HG03354 (cell line): ENCODE results near the gene TGM2.

Experiments used
- ATAC-seq: cut with Tn5 transposase; IDR thresholded peaks from one replicate; pipeline ENCODE4 v1.9.1; 2021; ENCODE audit warnings: mild to moderate bottlenecking; ENCODE audit not compliant: unreplicated experiment, poor library complexity, severe bottlenecking

Gene TGM2

GRCh38 chr20:38165089-38165965, at the start of gene TGM2:
TSS of gene TGM2 (minus strand) at chr20:38165270. CDS start at chr20:38165198, 72 bp downstream.
- ATAC-seq = peak; percentile 86

- ATAC-seq = no peak
Observed at GRCh38 chr20:38214256-38215193, 49.5 kb upstream of the TGM2 start.

GRCh38 chr20:38213607-38213940, 48.5 kb upstream of the TGM2 start:
- ATAC-seq = no peak

- no peak for ATAC-seq
Observed at GRCh38 chr20:38212806-38213606, 47.9 kb upstream of the TGM2 start.

- ATAC-seq = no peak
Observed at GRCh38 chr20:38211200-38212097, 46.4 kb upstream of the TGM2 start.

GRCh38 chr20:38210741-38211140, 45.7 kb upstream of the TGM2 start:
- ATAC-seq = no peak

- ATAC-seq = no peak
Observed at GRCh38 chr20:38209736-38210405, 44.8 kb upstream of the TGM2 start.

- no peak for ATAC-seq
Observed at GRCh38 chr20:38209054-38209675, 44.1 kb upstream of the TGM2 start.

- ATAC-seq = no peak
Observed at GRCh38 chr20:38208523-38208922, 43.5 kb upstream of the TGM2 start.

GRCh38 chr20:38208088-38208487, 43.0 kb upstream of the TGM2 start:
- ATAC-seq = no peak

- ATAC-seq = no peak
Observed at GRCh38 chr20:38207621-38208020, 42.6 kb upstream of the TGM2 start.

GRCh38 chr20:38205001-38205400, 39.9 kb upstream of the TGM2 start:
- ATAC-seq = no peak

GRCh38 chr20:38203981-38204357, 38.9 kb upstream of the TGM2 start:
- ATAC-seq = no peak

GRCh38 chr20:38203337-38203980, 38.4 kb upstream of the TGM2 start:
- ATAC-seq = no peak

GRCh38 chr20:38202982-38203293, 37.9 kb upstream of the TGM2 start:
- no peak for ATAC-seq

- no peak for ATAC-seq
Observed at GRCh38 chr20:38202153-38202981, 37.3 kb upstream of the TGM2 start.

- ATAC-seq = no peak
Observed at GRCh38 chr20:38201356-38201755, 36.3 kb upstream of the TGM2 start.
